ENCODE data around the gene GPR156.

DNA sequence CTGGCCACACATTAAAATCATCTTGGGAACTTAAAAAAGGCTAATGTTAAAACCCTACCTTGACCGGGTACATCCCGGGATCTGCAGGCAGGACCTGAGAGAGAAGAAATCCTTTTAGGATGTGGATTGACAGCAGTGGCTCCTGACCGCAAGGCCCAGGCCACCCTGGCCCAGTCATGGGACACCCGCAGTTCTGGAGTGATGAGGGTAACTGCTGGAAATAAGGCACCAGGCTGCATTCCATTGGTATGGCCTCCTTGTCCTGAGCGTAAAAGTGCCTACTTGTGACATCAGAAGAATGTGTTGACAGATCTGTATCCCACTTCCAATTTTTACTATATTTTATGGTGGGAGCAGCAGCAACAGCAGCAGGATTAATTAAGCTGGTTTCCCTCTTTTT, 127.3 kb downstream of the GPR156 start:
- TF ChIP-seq, protein P1, sequence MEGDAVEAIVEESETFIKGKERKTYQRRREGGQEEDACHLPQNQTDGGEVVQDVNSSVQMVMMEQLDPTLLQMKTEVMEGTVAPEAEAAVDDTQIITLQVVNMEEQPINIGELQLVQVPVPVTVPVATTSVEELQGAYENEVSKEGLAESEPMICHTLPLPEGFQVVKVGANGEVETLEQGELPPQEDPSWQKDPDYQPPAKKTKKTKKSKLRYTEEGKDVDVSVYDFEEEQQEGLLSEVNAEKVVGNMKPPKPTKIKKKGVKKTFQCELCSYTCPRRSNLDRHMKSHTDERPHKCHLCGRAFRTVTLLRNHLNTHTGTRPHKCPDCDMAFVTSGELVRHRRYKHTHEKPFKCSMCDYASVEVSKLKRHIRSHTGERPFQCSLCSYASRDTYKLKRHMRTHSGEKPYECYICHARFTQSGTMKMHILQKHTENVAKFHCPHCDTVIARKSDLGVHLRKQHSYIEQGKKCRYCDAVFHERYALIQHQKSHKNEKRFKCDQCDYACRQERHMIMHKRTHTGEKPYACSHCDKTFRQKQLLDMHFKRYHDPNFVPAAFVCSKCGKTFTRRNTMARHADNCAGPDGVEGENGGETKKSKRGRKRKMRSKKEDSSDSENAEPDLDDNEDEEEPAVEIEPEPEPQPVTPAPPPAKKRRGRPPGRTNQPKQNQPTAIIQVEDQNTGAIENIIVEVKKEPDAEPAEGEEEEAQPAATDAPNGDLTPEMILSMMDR (IDR thresholded peaks at IDR 0.05) = no peak
- no peak for TF ChIP-seq POLR2A (IDR thresholded peaks at IDR 0.05)

Data from breast epithelium (tissue), 3 donors.